WI38 (cell line): ENCODE measurements around the gene TNFAIP8L1.

Experiments
- H3K4me3 ChIP-seq: 2 replicates; pipeline ENCODE4 v1.5.1; 2011; ENCODE audit warnings: low read depth, mild to moderate bottlenecking, control low read depth, low read length
- CTCF ChIP-seq: IDR thresholded peaks from 2 replicates; pipeline ENCODE4 v1.5.1; 2012; ENCODE audit warnings: low read depth, mild to moderate bottlenecking, control low read depth, low read length

The TNFAIP8L1 gene

GRCh38 chr19:4602173-4602788 lies 37.0 kb upstream of the TNFAIP8L1 start:
- no peak overlapping the region for H3K4me3 ChIP-seq
- TF ChIP-seq CTCF = no peak

GRCh38 chr19:4602915-4603314 lies 36.4 kb upstream of the TNFAIP8L1 start:
- H3K4me3 ChIP-seq = no peak overlapping the region
- TF ChIP-seq CTCF = no peak

- no peak for TF ChIP-seq CTCF
- no peak overlapping the region for H3K4me3 ChIP-seq
Observed at GRCh38 chr19:4604912-4605311, 34.4 kb upstream of the TNFAIP8L1 start.

GRCh38 chr19:4606181-4606580 lies 33.1 kb upstream of the TNFAIP8L1 start:
- no peak for TF ChIP-seq CTCF
- no peak overlapping the region for H3K4me3 ChIP-seq

- TF ChIP-seq CTCF = no peak
- no peak overlapping the region for H3K4me3 ChIP-seq
Observed at GRCh38 chr19:4606921-4607678, 32.2 kb upstream of the TNFAIP8L1 start.

GRCh38 chr19:4609878-4610511 lies 29.3 kb upstream of the TNFAIP8L1 start:
- no peak for TF ChIP-seq CTCF
- no peak overlapping the region for H3K4me3 ChIP-seq

- no peak overlapping the region for H3K4me3 ChIP-seq
- no peak for TF ChIP-seq CTCF
Observed at GRCh38 chr19:4613254-4613751, 26.0 kb upstream of the TNFAIP8L1 start.
